GM21619 (cell line): ENCODE measurements around the gene AFG3L2.
"Not testable (repeated sequence)": the region's sequence is repeated elsewhere in the genome, so short reads cannot be mapped to it uniquely, and the experiment has no call there.

Source experiments
- ATAC-seq: cut with Tn5 transposase; IDR thresholded peaks from one replicate; pipeline ENCODE4 v1.9.1; 2021; ENCODE audit not compliant: unreplicated experiment

AFG3L2 gene

GRCh38 chr18:12397793-12398192 is 20.8 kb upstream of the AFG3L2 start:
- ATAC-seq = no peak

GRCh38 chr18:12397254-12397653 is 20.2 kb upstream of the AFG3L2 start:
- no peak for ATAC-seq

GRCh38 chr18:12394428-12394827 is 17.4 kb upstream of the AFG3L2 start:
- no peak for ATAC-seq

DNA sequence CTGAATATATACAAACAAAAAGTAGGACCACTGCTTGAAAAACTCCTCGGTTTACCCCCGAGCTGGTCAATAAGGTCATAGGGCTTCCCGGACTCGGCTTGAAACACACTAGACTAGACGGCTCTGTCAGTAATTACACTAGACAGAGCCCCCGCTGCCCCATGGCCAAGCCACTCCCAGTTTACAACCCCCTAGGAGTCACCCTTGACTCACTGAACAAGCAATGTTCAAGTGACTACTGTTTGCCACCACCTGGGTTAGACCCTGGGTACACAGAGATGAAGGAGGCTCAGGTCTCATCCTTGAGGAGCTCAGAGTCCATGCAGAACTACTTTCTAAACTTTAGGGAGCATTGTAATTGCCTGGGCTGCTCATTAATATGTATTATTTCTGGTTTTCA is 17.0 kb upstream of the AFG3L2 start:
- ATAC-seq = no peak

DNA sequence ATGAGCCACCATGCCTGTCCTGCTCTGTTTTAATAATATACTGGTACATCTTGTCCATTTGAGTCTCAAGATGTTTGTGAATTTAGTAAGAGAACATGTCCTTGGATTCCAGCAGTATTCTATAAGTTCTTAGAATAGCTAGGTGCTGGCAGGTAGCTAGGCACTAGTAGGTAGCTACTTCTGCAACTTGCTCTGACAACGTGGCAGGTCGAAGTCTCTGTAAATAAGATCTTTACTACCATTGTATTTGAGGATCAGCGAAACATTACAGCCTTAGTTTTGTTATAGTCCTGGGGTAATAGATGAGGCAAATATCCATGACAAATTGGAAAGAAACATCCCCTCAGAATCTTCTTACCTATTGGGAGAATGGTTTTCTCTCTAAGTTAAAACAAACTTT is 16.5 kb upstream of the AFG3L2 start:
- no peak for ATAC-seq

DNA sequence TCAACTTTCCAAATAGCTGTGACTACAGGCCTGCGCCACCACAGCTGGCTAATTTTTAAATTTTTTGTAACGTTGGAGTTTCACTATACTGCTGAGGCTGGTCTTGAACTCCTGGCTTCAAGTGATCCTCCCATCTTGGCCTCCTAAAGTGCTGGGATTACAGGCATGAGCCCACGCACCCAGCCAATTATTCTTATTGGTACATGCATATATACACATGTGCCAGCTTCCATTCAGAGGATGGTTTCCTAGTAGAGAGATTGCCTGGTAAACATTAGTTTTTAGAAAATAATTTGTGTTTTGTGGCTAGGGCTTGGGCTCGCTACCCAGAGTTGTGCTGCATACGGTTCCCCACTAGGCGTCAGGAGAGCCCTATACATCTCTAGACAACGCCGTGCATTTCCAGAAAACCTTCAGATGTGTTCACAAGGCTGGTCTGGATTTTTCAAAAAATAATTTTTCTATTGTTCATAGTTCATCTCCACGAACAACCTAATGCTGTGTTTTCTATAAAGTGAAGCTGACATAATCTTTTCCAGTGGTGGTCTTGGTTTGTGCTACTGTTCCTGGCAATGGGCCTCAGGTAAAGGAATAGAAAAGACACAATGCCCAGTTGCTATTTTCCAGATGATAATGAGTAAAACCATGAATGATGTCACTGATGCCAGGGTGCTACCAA is 14.6 kb upstream of the AFG3L2 start:
- peak; percentile 71 for ATAC-seq

DNA sequence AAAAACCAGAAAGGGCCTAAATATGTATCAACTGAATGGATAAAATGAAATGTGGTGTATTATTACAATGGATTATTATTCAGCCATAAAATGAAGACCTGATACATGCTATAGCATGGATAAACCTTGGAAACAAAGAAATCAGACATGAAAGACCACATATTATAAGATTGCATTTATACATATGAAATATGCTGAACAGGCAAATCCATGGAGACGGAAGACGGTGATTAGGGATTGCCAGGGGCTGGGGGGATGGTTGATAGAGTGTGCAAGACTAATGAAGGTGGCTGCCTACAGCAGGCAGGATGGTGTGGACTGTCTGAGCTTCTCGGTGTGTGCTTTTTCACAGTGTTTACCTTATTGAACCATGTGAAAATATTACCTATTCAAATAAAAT is 11.4 kb upstream of the AFG3L2 start:
- ATAC-seq = no peak

DNA sequence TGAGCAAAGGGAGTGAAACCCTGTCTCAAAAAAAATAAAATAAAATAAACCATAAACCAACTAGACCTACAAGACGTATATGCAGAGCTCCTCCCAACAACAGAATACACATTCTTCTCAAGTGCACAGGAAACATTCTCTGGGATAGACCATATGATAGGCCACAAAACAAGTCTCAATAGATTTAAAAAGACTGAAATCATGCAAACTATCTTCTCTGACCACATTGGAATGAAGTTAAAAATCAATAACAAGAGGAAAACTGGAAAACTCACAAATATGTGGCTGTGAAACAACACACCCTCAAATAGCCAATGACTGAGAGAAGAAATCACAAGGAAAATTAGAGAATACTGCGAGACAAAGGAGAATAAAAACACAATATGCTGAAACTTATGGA is 7.2 kb upstream of the AFG3L2 start:
- no peak for ATAC-seq

DNA sequence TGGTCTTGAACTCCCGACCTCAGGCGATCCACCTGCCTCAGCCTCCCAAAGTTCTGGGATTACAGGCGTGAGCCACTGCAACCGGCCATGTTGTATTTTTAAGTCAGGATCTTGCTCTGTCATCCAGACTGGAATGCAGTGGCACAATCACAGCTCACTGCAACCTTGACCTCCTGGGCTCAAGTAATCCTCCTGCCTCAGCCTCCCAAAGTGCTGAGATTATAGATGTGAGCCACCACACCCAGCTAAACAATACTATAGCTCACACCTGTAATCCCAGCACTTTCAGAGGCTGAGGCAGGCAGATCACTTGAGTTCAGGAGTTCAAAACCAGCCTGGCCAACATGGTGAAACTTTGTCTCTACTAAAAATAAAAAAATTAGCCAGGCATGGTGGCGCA is 6.7 kb upstream of the AFG3L2 start:
- not testable (repeated sequence) for ATAC-seq

GRCh38 chr18:12382221-12382814 is 5.3 kb upstream of the AFG3L2 start:
- ATAC-seq = not testable (repeated sequence)

GRCh38 chr18:12378198-12378558 is 1.2 kb upstream of the AFG3L2 start:
- ATAC-seq = not testable (repeated sequence)

GRCh38 chr18:12377556-12378197 is 650 bp upstream of the AFG3L2 start:
- peak; percentile 49 for ATAC-seq

DNA sequence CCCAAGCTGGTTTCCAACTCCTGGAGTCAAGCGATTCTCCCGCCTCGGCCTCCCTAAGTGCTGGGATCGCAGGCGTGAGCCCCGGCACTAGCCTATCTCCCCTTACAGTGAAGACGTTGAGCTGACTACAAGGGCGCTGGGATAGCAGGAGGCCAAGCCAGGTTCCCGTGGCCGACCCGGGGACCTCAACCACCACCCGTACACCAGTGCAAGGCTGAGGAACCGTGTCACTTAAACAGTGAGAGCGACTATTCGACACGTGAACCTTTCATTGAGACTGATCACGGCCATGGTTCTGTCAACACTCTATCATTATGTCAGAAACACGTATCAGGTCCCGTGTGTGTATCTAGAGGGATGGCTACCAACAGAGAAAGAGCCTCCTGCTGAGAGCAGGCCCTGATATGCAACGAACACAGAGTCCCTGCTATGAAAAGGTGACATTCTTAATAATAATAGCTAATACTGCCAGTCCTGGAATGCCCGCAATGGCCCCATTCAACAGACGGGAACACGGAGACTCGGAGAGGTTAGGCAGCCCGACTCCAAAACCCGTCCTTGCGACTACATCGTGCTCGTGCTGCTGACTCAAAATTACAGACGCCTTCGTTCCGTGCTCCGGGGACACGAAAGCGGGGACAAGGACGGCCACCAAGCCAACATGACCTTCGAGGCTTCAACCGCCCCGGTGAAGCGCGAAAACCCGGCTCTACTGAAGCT is 833 bp downstream of the AFG3L2 start:
- ATAC-seq = no peak

DNA sequence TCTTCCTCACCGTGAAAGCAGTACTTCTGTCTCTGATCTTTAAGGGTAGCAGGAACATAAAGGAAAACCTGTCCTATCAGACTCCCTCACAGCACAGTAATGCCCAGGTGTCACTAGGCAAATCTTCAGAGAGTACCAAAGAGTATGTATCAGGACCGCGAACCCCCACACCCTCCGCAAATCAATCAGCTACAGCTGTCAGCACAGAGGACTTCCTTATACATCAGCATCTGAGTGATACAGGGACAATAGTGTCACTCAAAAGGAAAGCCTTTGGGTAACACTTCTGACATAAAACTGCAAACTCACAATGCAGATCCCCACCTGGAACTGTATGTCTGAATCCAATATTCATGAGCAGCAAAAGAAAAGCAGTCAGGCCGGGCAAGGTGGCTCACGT is 2.6 kb downstream of the AFG3L2 start:
- no peak for ATAC-seq

- ATAC-seq = no peak
Observed at GRCh38 chr18:12373771-12374116, 3.3 kb downstream of the AFG3L2 start.

DNA sequence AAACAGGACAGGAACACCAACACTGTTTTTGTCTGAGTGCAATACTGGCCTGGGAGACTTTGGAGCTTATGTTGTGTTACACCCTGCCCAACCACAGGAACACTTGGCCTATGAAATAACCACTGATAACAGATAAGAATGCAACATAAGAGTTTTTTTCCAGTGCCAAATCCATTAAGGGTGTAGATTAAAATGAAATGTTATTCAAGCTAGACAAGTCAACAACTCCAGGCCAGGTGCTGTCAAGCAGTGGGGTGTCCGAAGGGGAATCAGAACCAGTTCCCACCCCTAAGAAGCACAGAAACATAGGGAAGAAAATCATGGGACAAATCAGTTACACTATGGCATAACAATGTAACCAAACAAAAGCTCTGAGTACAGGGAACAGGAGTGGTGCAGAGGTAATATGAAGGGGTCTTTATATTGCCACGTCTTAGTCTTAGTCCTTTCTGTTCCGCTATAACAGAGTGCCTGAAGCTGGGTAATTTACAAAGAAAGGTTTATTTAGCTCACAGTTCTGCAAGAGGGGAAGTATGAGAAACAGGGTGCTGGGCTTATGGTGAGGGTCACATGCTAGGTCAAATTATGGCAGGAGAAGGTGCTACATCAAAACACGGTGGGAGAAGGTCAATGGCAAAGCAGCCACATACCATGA is 3.8 kb downstream of the AFG3L2 start:
- ATAC-seq = no peak

DNA sequence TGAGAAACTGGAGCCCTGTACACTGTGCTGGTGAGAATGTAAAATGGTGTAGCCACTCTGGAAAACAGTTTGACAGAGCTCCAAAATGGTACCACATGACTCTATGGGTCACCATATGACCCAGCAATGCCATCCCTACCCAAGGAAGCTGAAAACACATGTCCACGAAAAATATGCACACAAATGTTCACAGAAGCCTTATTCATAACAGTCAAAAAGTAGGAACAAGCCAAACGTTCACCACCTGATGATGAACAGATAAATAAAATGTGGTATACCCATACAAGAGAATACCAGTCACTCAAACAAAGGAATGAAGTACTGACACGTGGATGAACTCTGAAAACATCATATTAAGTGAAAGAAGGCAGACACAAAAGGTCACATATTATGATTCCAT is 4.6 kb downstream of the AFG3L2 start:
- no peak for ATAC-seq

DNA sequence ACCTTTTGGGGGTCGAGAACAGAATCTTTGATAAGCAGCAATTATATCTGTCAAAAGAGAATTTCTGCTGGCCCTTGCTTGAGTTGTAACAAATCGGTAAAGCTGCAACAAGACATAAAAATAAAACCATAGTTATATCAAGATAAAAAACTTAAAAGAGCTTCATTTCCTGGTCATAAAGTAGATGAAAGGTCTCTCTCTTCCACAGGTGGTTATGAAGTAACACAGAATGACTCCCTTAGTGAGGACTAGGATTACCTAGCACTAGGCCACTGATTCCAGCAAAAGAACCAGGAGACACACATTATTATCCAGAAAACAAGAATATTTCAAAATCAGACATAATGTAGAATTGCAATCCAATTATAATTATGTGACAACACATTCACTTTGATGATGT is 5.4 kb downstream of the AFG3L2 start:
- ATAC-seq = no peak

DNA sequence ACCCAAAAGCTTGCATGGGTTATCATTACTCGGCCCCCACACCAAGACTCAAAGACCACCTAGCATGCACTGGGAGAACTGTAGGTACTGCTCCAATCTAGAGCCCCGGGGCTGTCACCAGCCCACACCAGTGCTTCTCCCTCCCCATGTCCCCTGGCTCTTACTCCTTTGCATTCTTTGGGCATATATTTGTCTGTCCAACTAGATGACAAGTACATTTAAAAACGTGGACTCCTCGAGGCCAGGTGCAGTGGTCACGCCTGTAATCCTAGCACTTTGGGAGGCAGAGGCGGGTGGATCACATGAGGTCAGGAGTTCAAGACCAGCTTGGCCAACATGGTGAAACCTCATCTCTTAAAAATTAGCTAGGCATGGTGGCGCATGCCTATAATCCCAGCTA is 7.8 kb downstream of the AFG3L2 start:
- no peak for ATAC-seq

GRCh38 chr18:12366784-12367183 is 10.2 kb downstream of the AFG3L2 start:
- no peak for ATAC-seq

DNA sequence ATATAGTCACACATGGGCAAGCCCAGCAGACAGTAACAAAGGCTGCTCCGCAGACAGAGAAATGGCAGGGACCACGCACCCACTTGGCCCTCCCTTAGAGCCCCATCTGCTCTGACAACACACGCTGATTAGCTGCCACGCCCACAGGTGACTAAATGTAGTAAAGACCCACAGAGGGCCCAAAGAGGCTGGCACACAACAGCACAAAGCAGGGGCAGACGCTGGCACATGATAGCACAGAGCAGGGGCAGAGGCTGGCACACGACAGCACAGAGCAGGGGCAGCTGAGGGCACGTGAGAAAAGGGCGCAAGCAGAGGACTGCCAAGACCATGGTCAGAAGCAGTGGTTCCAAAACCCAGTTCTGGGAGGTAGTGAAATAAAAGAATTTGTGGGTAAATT is 10.6 kb downstream of the AFG3L2 start:
- no peak for ATAC-seq
